GM23338 (cell line): Measurements from ENCODE around the gene PDE4D. TPM values are rescaled to one million over a fixed set of nuclear protein-coding genes. Genes with fewer than 3 reads are reported as not detected.

ENCODE experiments used
- ATAC-seq: fragments of 200-7000 bp; cut with Tn5 transposase; 3 replicates; pipeline ENCODE4 v1.9.1; 2020
- DNase-seq: peaks from one replicate; pipeline ENCODE4 v3.0.0-alpha.2; 2015; ENCODE audit warnings: low spot score
- H2AFZ ChIP-seq: fragments of 200-600 bp; sonication (generic); 2 replicates; pipeline ENCODE4 v1.8.0; 2016; ENCODE audit warnings: antibody characterized with exemption, mild to moderate bottlenecking, moderate library complexity
- H3F3A ChIP-seq: fragments of 200-600 bp; sonication (generic); replicated peaks from 2 replicates; pipeline ENCODE4 v1.8.0; 2017; ENCODE audit warnings: antibody characterized with exemption, mixed run types, low read depth
- H3K27ac ChIP-seq: fragments of 200-600 bp; sonication (generic); 2 replicates; pipeline ENCODE4 v1.6.1; 2016; ENCODE audit warnings: low read depth
- H3K27me3 ChIP-seq: fragments of 200-600 bp; sonication (generic); 2 replicates; pipeline ENCODE4 v1.8.0; 2016; ENCODE audit warnings: mild to moderate bottlenecking, mixed run types, moderate library complexity; ENCODE audit not compliant: insufficient read depth
- H3K36me3 ChIP-seq: fragments of 200-600 bp; sonication (generic); 2 replicates; pipeline ENCODE4 v1.8.0; 2016; ENCODE audit warnings: mild to moderate bottlenecking; ENCODE audit not compliant: insufficient read depth
- H3K4me1 ChIP-seq: fragments of 200-600 bp; sonication (generic); 2 replicates; pipeline ENCODE4 v1.8.0; 2016; ENCODE audit warnings: mild to moderate bottlenecking, moderate library complexity; ENCODE audit not compliant: insufficient read depth
- H3K4me2 ChIP-seq: fragments of 200-600 bp; sonication (generic); 2 replicates; pipeline ENCODE4 v1.7.1; 2017; ENCODE audit warnings: mixed run types
- H3K4me3 ChIP-seq: fragments of 200-600 bp; sonication (generic); 2 replicates; pipeline ENCODE4 v1.6.1; 2016; ENCODE audit warnings: mixed run types
- H3K79me2 ChIP-seq: fragments of 200-600 bp; sonication (generic); replicated peaks from 2 replicates; pipeline ENCODE4 v1.8.0; 2017; ENCODE audit warnings: mild to moderate bottlenecking; ENCODE audit not compliant: insufficient read depth
- H3K9me2 ChIP-seq: fragments of 200-600 bp; sonication (generic); 2 replicates; pipeline ENCODE4 v1.8.0; 2017; ENCODE audit not compliant: insufficient read depth
- H4K20me1 ChIP-seq: fragments of 200-600 bp; sonication (generic); replicated peaks from 2 replicates; pipeline ENCODE4 v1.8.0; 2017; ENCODE audit warnings: mild to moderate bottlenecking; ENCODE audit not compliant: insufficient read depth
- H3K27ac Mint-ChIP-seq: 2 replicates; pipeline ENCODE4 v1.8.0; 2020; ENCODE audit warnings: inconsistent platforms, mild to moderate bottlenecking, moderate library complexity, mixed read lengths
- H3K27me3 Mint-ChIP-seq: 3 replicates; pipeline ENCODE4 v1.8.0; 2022; ENCODE audit warnings: low read depth, mild to moderate bottlenecking, moderate library complexity, mixed read lengths, inconsistent platforms; ENCODE audit not compliant: insufficient read depth, poor library complexity
- H3K36me3 Mint-ChIP-seq: 3 replicates; pipeline ENCODE4 v1.8.0; 2021; ENCODE audit warnings: low read depth, mild to moderate bottlenecking, inconsistent platforms, moderate library complexity, mixed read lengths
- H3K4me1 Mint-ChIP-seq: 3 replicates; pipeline ENCODE4 v1.8.0; 2020; ENCODE audit warnings: mild to moderate bottlenecking, inconsistent platforms, mixed read lengths
- H3K4me3 Mint-ChIP-seq: 3 replicates; pipeline ENCODE4 v1.8.0; 2021; ENCODE audit warnings: moderate library complexity, mild to moderate bottlenecking, inconsistent platforms, mixed read lengths
- H3K9me3 Mint-ChIP-seq: 3 replicates; pipeline ENCODE4 v1.8.0; 2020; ENCODE audit warnings: moderate library complexity, mild to moderate bottlenecking, inconsistent platforms, mixed read lengths
- CREB1 ChIP-seq: fragments of 250-450 bp; sonication (Bioruptor Pico); IDR thresholded peaks from 2 replicates; pipeline ENCODE4 v1.5.0; 2020; ENCODE audit warnings: low read depth, mild to moderate bottlenecking, moderate library complexity
- CTCF ChIP-seq, 2 experiments: fragments of 200-600 bp in 1 of 2; sonication (generic) in 1 of 2; conservative IDR thresholded peaks; 2 replicates each; pipeline versions ENCODE4 v1.5.1 to v1.6.1; 2016 to 2017; ENCODE audit warnings: antibody characterized with exemption in 2 of 2, low read depth in 2 of 2, mild to moderate bottlenecking in 2 of 2, moderate library complexity in 1 of 2
- ETS1 ChIP-seq: IDR thresholded peaks from 2 replicates; pipeline ENCODE4 v1.6.1; 2016; ENCODE audit warnings: antibody characterized with exemption
- EZH2 ChIP-seq: fragments of 200-600 bp; sonication (generic); IDR thresholded peaks from one replicate; pipeline ENCODE4 v1.8.0; 2017; ENCODE audit warnings: antibody characterized with exemption, mild to moderate bottlenecking, low read depth; ENCODE audit not compliant: unreplicated experiment
- JUNB ChIP-seq: IDR thresholded peaks from one replicate; pipeline ENCODE4 v1.6.1; 2016; ENCODE audit warnings: antibody characterized with exemption; ENCODE audit not compliant: unreplicated experiment
- STAT1 ChIP-seq: IDR thresholded peaks from one replicate; pipeline ENCODE4 v1.6.1; 2016; ENCODE audit warnings: antibody characterized with exemption; ENCODE audit not compliant: unreplicated experiment
- ZNF114 ChIP-seq: fragments of 250-450 bp; sonication (Bioruptor Pico); IDR thresholded peaks from 2 replicates; pipeline ENCODE4 v1.5.0; 2020; ENCODE audit warnings: mild to moderate bottlenecking, moderate library complexity
- ZNF331 ChIP-seq: fragments of 250-450 bp; sonication (Bioruptor Pico); IDR thresholded peaks from 2 replicates; pipeline ENCODE4 v1.5.0; 2020; ENCODE audit warnings: low read depth, mild to moderate bottlenecking, moderate library complexity
- ZNF462 ChIP-seq: fragments of 250-450 bp; sonication (Bioruptor Pico); IDR thresholded peaks from 2 replicates; pipeline ENCODE4 v1.5.0; 2020; ENCODE audit warnings: mild to moderate bottlenecking, moderate library complexity
- polyA plus RNA-seq: library from polyadenylated mRNA; unstranded; fragments of >200 nt; fragmentation: Nextera tagmentation; extraction: Ambion mirVana; gene quantifications from 2 replicates; pipeline ENCODE4 v1.2.1, GENCODE V29; 2016
- total RNA-seq: library from RNA; depleted of rRNA; stranded (reverse); fragments of >200 nt; shearing (Covaris generic); gene quantifications from 2 replicates; pipeline ENCODE4 v1.2.3, GENCODE V29; 2014

PDE4D gene
- total and polyA plus RNA-seq, 2 experiments from 2014 or later: 2.1 to 4.7 TPM

- no peak for TF ChIP-seq ZNF462
- no peak for TF ChIP-seq CTCF (conservative IDR thresholded peaks at IDR 0.05; ENCODE audit: low read depth in 2 of 2)
These were observed 60.8 kb downstream of the PDE4D start (continued) for GRCh38 chr5:59832577-59833301.

GRCh38 chr5:59831326-59832010, 62.1 kb downstream of the PDE4D start:
- no peak for DNase-seq
- Mint-ChIP-seq H3K27ac (no peak overlapping the region), H3K36me3 (no peaks in the 10 kb centered on the region), H3K4me1 (peaks cover 36% of the 10 kb centered on the region), H3K9me3 (no peaks in the 10 kb centered on the region), H3K27me3 (peaks cover 2% of the 10 kb centered on the region), H3K4me3 (no peak overlapping the region)
- Histone ChIP-seq H2AFZ (peak overlapping the region; percentile 76), H3K79me2 (no peaks in the 10 kb centered on the region), H4K20me1 (no peaks in the 10 kb centered on the region), H3F3A (no peaks in the 10 kb centered on the region), H3K27me3 (no peaks in the 10 kb centered on the region), H3K9me2 (no peaks in the 10 kb centered on the region), H3K4me2 (peak overlapping the region; percentile 24; the same call in 1 of the 2 replicates), H3K27ac (no peak overlapping the region), H3K4me1 (peaks cover 35% of the 10 kb centered on the region), H3K36me3 (no peaks in the 10 kb centered on the region), H3K4me3 (no peak overlapping the region)
- ATAC-seq: no peak
- TF ChIP-seq ZNF331 (CRISPR knock-in tag): no peak
- no peak for TF ChIP-seq ETS1
- TF ChIP-seq STAT1: no peak
- TF ChIP-seq JUNB: no peak
- no peak for TF ChIP-seq CTCF (conservative IDR thresholded peaks at IDR 0.05; ENCODE audit: low read depth in 2 of 2)
- no peak for TF ChIP-seq EZH2
- TF ChIP-seq ZNF114: no peak
- TF ChIP-seq CREB1 (CRISPR knock-in tag): no peak
